ENCODE measurements around the gene MSRB2.
"Not testable (repeated sequence)": the region's sequence is repeated elsewhere in the genome, so short reads cannot be mapped to it uniquely, and the experiment has no call there.

MSRB2 gene

DNA sequence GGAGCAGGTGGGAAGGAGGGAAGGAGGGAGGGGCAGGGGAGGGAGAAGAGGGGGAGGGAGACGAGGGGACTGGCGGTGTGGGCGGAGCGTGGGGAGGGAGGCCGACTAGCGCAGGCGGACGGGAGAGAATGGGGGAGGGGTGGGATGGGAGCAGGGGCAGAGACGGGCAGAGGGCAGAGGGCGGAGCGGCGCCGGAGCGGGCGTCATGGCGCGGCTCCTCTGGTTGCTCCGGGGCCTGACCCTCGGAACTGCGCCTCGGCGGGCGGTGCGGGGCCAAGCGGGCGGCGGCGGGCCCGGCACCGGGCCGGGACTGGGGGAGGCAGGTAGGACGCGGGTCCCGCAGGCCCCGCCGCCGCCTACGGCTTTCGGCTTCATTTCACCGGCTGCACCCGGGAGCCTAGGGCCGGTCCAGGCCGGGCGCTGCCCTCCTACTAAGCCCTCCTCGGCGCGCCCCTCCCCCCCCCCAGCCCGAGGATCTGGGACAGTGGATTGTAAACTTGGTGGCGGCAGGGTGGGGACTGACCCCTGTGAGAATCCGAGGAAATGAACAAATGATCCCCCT is at the start of gene MSRB2:
MSRB2 (plus strand) TSS at position 176 of the 562 bp plus-strand sequence; CDS start at position 206, 30 bp downstream.
- peak; percentile 12 for DNase-seq (ENCODE audit: low read depth)

DNA sequence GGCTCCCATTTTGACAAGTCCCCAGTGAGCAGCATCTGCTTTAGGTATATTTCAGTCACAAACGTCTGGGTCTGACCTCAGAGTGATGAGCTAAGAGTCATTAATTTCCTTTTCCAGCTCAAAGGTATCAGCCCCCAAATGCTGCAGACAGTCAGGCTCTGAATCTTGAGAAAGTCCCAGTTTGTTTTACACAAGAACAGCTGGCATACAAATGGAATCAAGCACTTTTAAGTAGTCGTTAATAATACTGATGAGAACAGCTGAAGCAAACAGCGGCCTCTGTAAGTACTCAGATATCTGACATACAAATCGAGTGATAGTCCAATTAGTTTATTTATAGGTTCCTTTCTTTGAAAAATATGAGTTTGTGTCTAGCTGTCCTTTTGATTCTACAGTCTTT is 49.4 kb upstream of the MSRB2 start:
- DNase-seq (ENCODE audit: low read depth), result no peak

DNA sequence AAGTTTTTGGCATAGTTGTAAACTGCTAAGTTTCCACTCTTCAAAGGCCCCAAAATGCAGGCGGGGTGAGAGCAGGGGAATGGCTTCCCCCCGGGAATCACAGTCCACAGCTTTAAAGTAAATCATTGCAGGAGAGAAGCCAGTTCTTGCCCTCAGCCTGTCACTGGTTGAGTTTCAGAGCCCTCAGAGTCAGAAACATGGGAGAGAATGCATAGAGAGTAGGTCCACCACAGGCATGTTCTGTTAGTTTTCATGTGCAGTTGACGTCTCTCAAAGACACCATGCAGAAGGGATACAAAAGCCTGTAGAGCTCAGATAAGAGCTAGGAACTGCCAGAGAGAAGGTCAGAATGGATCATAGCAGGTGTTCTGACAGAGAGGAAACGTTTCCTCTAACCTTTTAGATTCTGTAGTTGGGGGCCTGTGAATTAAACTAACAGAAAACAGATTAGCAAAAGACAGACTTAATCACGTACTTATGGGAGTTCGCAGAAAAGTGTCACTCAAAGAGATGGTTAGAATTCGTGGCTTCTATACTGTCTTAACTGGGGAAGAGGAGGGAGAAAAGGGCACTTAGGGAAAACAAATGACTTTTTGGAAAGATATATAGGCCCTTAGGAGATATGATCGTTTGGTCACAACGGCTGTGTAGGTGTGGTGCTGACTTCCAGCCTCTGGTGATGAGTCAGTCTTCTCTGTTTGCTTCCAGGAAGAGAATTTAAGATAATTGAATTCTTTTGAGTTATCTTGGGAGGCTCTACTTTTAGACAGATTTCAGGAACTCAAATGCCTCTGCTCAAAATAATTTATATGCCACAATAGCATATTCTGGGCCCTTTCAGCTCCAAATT is 48.0 kb upstream of the MSRB2 start:
- DNase-seq (ENCODE audit: low read depth), result no peak

DNA sequence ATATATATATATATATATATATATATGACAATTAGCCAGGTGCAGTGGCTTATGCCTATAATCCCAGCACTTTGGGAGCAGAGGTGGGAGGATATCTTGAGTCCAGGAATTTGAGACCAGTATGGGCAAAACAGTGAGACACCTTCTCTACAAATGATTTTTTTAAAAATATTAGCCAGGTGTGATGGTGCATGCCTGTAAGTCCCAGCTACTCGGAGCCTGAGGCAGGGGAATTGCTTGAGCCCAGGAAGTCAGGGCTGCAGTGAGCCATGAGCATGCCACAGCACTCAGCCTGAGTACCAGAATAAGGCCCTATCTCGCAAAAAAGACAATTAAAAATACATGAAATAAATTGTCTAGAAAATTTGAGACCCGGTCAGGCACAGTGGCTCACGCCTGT is 47.2 kb upstream of the MSRB2 start:
- DNase-seq (ENCODE audit: low read depth), result no peak

DNA sequence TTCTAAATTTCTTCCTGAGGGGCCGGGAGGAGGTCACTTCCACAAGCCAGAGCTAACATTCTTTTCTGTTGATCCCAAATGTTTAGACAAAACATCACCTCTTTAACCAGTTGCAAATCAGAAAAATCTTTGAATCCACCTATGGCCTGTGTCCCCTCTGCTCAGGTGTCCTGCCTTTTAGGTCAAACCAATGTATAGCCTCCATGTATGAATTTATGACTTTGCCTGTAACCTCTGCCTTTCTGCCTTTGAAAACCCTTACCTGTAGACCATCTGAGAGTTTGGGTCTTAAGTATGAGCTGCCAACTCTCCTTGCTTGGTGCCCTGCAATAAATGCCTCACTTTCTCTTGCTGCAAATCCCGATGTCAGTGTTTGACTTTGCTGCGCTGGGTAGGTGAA is 44.1 kb upstream of the MSRB2 start:
- DNase-seq (ENCODE audit: low read depth), result no peak

DNA sequence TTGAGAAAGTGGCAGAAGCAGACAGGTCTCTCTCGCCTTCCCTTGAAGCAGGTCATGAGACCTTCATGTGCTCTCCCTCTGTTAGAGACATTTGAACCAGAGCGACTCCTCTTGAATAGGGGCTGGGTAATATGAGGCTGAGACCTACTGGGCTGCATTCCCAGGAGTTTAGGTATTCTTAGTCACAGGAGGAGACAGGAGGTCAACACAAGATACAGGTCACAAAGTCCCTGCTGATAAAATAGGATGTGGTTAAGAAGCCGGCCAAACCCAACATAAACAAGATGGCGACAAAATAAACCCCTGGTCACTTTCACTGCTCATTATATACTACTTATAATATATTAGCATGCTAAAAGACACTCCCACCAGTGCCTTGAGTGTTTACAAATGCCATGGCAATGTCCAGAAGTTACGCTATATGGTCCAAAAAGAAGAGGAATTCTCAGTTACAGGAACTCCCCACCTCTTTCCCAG is 43.5 kb upstream of the MSRB2 start:
- DNase-seq (ENCODE audit: low read depth), result no peak

DNA sequence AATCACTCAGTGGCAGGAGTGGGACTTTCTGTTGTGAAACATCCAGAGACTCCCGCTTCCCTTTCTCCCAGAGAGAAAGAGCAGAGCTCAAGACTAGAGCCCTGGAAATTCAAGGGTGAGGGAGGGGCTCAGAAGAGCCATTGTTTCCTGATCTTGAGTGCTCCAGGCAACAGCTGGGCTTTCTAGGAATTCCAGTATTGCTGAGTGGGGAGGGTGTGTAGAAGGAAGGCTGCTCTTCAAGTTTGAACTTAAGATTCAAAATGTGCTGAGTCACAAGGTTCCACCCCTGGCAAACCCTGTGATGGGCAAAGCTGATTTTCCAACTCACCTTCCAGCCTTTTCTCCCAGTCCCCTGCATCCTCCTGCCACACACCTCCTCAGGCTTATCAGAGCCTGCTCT is 42.3 kb upstream of the MSRB2 start:
- DNase-seq (ENCODE audit: low read depth), result no peak

DNA sequence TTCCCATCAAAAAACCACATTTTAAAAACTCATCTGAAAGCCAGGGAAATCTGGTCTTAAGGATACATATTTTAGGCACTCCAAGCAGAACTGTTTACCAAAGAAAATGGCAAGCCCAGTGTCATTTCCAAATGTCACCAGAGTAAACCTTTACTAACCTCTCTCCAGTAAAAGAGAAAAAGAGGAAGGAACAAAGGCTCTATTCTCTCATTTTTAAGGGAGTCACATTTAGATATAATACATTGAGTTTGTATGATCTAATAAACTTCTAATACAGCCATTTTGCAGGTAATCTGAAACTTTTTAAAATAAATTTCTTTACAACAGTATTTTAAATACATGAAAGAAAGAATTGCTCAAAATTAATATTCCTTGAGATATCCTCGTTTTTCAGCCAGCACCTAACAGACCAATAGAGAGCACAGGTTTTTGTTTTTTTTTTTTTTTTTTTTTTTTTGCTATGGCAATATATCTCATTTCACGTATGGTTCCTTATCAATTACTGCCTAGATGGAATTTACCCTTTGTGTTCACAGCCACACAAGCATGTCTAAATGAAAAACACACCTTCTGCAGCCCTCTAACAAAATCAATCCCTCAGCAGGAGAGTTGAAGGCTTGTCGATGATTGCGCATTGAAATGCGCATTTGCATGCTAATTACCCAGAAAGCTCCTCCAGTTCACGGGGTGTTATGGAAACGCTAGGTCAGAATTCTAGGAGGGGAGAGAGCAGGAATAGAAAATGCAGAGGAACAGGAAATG is 39.8 kb upstream of the MSRB2 start:
- no peak for DNase-seq (ENCODE audit: low read depth)

DNA sequence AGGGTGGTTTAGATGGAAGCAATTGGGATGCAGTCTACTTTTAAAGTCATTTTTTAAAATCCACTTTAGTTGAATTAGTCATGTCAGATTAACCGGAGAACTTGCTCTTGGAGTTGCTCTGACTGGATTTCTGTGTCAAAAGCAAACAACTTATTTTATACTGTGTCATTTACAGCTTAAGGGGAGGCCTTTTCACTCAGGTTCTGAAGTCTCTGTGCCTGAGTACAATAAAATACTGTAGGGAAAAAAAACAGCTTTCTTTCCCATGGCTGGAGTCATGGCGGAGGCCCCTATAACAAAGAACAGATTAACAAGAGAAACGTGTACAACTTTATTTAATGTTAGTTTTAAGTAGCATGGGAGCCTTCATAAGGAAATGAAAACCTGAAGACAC is 39.2 kb upstream of the MSRB2 start:
- no peak for DNase-seq (ENCODE audit: low read depth)

DNA sequence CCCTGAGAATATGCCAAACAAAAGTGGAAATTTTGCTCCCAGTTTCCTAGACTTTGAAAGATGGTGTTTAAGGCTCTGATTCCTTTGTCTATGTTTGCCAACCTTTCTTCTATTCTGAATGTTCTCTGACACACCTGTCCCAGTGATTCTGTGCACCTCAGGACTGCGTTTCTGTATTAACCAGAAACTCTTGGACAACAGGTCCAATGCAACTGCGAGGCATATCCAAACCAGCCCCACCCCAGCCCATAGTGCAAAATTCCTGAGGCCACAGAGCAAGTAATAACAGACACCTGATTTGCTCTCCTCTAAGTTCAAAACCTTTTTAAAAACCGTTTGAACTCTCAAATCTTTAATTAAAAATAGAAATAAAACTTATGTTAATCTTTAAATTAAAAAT is 37.0 kb upstream of the MSRB2 start:
- DNase-seq (ENCODE audit: low read depth), result no peak

DNA sequence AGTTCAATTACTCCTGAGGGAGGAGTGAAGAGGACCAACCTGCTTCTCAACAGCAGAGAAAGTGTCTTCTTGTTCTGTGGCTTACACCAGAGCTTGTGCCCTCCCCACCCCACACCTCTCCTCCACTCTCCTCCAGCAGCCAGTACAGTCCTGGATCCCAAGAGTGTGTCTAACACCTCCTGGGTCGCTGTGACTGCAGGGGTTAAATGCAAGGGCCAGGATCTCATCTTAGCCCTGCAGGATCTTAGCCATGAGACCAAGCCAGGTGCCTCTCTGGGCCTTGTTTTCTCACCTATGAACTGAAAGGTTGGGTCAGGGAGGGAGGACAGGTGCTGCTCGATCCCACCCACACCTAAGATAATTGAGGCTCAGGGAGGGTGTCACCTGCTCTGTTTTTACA is 34.5 kb upstream of the MSRB2 start:
- no peak for DNase-seq (ENCODE audit: low read depth)

DNA sequence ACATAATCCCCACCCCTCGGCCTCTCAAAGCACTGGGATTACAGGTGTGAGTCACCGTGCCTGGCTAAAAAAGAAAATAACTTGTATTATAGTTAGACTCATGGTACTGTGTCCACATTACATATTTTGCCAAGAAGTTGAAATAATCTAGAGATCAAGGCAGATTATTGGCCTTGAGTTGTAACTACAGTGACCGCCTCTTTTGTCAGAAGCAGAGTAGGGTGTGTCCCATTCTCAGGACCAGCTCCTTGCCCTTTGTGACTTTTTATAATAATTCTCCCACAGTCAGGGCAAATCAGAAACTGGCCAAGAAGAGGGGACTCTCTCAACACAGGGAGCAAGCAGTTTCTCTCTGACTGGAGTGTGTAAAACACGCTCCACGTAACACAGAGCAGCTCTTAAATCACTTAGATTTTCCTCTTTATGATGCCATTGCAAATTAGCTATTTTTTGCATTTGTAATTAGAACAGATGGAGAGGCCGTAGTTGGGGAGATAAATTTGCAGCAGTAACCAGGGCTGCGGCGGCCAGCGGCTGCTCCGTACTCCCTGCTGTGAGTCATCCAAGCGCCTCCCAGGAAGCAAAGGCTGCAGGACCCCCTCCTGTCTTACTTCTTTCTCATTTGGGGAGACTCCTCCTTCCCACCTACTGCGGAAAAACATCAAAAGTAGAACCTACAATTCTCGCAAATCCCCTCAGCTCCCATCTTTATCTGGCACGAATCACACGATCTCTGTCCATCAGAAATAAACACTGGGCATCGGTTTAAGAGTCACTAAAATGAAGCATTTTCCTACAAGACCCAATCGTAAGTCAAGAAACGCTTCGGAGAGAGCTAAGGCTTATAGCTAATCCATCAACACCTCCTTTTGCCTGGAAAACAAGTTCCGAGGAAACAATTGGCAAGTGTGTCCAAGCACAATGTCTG is 32.1 kb upstream of the MSRB2 start:
- DNase-seq (ENCODE audit: low read depth), result no peak

DNA sequence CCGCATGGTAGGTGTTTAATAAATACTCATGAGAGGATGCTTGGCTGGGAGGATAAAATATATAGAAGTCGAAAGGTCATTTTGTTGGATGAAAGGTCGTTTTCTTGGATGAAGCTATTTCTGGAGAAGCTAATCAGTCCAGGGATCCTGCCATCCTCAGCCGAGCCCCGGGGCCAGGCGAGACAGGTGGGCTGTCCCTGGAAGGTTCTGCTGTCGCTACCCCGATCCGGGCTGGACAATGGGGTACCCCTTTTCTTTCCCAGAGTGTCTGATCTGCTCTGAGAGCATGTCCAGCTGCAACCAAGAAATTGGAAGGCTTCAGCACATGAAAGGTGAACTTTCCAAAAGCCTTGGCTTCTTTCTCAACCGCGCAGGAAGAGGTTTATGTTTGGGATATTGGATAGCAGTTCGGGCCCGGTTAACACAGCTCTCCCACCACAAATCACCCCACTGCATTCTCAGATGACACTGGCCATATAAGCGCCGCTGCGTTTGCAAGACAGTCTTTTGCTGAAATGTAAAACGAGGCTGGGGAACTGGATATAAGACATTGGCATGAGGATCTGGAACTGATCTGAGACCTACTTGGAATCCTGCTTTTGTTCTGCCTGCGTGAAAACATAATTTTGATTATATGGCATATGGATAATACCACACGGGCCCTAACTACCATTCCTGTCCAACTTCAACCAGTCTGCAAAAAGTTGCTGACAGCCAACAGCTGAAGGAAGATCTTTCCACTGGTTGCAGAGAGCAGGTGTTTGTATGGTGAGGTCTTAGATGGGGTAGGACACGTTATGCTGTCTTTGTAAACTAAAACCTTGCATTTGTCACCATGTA is 31.2 kb upstream of the MSRB2 start:
- no peak for DNase-seq (ENCODE audit: low read depth)

DNA sequence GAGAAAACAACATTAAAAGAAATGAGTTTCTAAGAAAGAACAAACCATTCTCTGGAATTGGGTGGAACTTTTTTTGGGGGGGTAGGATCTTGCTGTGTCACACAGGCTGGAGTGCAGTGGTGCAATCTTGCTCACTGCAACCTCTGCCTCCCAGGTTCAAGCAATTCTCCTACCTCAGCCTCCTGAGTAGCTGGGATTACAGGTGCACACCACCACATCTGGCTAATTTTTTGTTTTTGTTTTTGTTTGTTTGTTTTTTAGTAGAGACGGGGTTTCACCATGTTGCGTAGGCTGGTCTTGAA is 30.6 kb upstream of the MSRB2 start:
- DNase-seq (ENCODE audit: low read depth), result not testable (repeated sequence)

DNA sequence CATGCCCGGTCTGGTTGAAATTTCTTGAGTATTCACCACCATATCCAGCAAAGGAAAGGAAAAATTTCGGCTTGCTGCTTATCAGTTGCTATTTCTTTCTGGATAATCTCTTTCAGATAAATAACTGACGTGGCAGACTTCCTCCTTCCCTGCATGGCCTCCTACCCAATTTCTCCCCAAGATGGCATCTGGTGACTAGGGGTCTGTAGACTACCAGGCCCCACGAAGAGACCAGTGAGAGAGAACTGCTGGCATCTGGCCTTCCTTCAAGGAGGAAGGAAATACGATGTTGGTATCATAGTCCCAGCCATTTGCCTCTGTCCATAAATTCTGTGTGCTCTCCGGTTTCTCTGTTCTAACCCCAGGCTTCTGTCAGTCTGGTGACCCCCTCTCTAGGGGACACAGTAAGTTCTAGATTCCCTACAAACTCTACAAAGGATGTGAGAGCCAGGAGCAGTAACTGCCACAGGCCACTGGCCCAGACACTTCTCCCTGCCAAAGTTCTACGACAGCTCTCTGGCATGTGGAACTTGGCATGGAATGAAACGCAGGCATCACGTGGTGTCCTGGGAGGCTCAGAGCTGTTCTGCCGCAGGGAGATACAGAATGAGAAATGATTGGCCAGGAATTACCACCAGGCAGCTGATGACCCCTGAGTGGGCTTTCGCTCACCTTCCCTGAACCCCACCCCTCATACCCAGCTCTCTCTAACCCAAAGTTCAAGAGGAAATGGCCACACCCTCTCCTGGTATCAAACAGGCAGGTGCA is 30.0 kb upstream of the MSRB2 start:
- no peak for DNase-seq (ENCODE audit: low read depth)

DNA sequence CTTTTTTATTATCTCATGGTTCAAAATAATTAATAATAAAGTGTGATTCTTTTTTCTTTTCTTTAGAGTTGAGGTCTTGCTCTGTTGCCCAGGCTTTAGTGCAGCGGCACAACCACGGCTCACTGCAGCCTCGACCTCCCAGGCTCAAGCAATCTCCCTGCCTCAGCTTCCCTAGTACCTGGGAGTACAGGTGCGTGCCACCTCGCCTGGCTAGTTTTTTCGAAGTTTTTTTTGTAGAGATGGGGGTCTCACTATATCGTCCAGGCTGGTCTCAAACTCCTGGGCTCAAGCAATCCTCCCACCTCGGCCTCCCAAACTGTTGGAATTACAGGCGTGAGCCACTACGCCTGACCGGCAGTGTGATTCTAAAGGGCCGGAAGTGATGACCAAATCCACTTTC is 28.0 kb upstream of the MSRB2 start:
- DNase-seq (ENCODE audit: low read depth), result no peak

DNA sequence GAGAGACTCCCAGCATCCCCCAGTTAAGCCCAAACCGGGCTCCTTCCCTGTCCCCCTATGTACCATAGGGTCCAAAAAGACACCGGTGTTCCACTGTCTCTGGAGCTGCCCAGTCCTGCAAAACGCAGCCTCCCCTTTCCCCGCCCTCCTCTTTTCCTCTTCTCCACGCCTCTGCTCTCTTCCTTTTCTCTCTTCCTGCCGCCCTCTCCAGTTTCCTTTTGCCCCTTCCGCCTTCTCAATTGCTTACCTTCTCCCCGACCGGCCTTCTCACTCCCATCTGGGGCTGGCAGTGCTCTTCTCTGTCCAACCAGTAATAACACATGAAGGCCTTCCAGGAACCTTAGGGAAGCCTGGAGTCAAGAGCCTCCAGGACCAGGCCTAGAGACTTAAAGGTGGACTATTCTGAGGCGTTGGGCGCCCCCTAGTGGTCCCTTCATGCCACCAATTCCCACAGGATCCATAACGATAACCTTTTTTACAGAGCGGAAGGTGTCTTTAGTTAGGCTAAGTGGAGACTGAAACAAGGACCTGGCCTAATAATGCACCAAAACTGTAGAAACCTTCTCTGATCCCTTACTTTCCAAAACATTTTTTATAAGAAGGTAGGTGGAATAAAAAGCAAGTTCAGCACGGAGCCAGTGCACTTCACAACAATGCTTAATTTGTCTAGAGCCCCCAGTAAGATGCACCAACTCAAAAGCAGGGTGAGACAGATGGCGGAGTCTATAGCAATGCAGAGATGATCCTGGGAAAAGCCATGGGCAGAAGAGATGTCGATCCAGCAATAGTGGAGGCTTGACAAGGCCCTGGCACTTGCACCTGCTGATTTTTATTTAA is 27.2 kb upstream of the MSRB2 start:
- peak; percentile 42 for DNase-seq (ENCODE audit: low read depth)

DNA sequence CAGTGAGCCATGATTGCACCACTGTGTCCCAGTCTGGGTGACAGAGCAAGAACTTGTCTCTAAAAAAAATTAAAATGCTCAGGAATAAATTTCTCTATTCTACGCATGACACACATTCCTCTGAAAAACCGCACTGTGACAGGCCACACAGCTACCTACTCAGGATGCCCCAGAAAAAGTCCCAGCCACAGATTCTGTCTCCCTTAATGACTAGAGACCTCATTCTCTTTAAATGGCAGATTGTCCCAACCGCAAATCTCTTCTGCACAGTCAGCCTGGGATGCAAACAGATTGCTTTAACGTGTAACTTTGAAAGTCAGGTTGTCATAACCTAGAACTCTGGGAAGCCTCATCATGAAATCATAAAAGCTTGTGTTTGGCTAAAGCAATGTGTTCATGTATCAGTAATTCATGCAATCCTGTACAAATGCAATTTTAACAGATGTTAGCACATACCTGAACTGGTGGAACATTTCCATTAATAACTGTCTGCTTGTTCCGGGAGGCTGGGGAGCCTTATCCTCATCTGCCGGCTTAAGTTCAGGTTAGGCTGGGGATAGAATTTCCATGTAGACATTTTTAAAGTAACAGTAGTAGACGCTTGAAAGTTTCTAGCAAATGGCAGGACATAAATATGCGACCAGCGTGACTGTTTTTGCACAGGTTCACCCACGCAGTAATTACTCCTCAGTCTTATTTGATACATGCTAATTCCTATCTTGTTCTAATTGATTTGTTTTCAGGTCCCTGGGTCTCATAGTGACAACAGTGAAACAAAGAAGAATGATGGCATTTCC is 26.2 kb upstream of the MSRB2 start:
- no peak for DNase-seq (ENCODE audit: low read depth)
